Nephron (organoid): ENCODE data around the gene BRD2.

ENCODE experiments used
- H3K27ac Mint-ChIP-seq, 3 experiments: 2 replicates each; pipeline ENCODE4 v1.8.0; 2020; ENCODE audit warnings: mixed read lengths in 3 of 3, mild to moderate bottlenecking in 2 of 3, moderate library complexity in 1 of 3
- H3K27me3 Mint-ChIP-seq: 2 replicates; pipeline ENCODE4 v1.8.0; 2021; ENCODE audit warnings: low read depth, mild to moderate bottlenecking, moderate library complexity, mixed read lengths
- H3K36me3 Mint-ChIP-seq: 2 replicates; pipeline ENCODE4 v1.8.0; 2020; ENCODE audit warnings: low read depth, mixed read lengths
- H3K4me1 Mint-ChIP-seq: 2 replicates; pipeline ENCODE4 v1.8.0; 2020; ENCODE audit warnings: mixed read lengths
- H3K4me3 Mint-ChIP-seq, 3 experiments: 2 replicates each; pipeline ENCODE4 v1.8.0; 2020; ENCODE audit warnings: mild to moderate bottlenecking in 3 of 3, mixed read lengths in 3 of 3, moderate library complexity in 2 of 3
- H3K9me3 Mint-ChIP-seq: 2 replicates; pipeline ENCODE4 v1.8.0; 2020; ENCODE audit warnings: mixed read lengths
- CTCF ChIP-seq, 3 experiments: fragments of 200-600 bp; sonication (generic); IDR thresholded peaks; one replicate each; pipeline ENCODE4 v1.5.0; 2021; ENCODE audit warnings: antibody characterized with exemption in 3 of 3; ENCODE audit not compliant: unreplicated experiment in 3 of 3

Gene BRD2

GRCh38 chr6:33004940-33005339 is 36.5 kb downstream of the BRD2 start:
- peaks cover 24% of the 10 kb centered on the region for H3K27me3 Mint-ChIP-seq
- no peak overlapping the region for H3K4me3 Mint-ChIP-seq
- H3K4me1 Mint-ChIP-seq: peaks cover 14% of the 10 kb centered on the region
- H3K27ac Mint-ChIP-seq: no peak overlapping the region
- H3K36me3 Mint-ChIP-seq: no peaks in the 10 kb centered on the region
- H3K9me3 Mint-ChIP-seq: no peaks in the 10 kb centered on the region
- TF ChIP-seq CTCF (IDR thresholded peaks at IDR 0.05; ENCODE audit: unreplicated experiment in 3 of 3): no peak

GRCh38 chr6:33007831-33008400 is 39.5 kb downstream of the BRD2 start:
- peaks cover 14% of the 10 kb centered on the region for H3K4me1 Mint-ChIP-seq
- H3K4me3 Mint-ChIP-seq: peak overlapping the region; percentile 73 to 84 (median 80)
- TF ChIP-seq CTCF (IDR thresholded peaks at IDR 0.05; ENCODE audit: unreplicated experiment in 3 of 3): no peak
- H3K27ac Mint-ChIP-seq: no peak overlapping the region
- no peaks in the 10 kb centered on the region for H3K9me3 Mint-ChIP-seq
- H3K36me3 Mint-ChIP-seq: no peaks in the 10 kb centered on the region
- H3K27me3 Mint-ChIP-seq: peaks cover 6% of the 10 kb centered on the region

DNA sequence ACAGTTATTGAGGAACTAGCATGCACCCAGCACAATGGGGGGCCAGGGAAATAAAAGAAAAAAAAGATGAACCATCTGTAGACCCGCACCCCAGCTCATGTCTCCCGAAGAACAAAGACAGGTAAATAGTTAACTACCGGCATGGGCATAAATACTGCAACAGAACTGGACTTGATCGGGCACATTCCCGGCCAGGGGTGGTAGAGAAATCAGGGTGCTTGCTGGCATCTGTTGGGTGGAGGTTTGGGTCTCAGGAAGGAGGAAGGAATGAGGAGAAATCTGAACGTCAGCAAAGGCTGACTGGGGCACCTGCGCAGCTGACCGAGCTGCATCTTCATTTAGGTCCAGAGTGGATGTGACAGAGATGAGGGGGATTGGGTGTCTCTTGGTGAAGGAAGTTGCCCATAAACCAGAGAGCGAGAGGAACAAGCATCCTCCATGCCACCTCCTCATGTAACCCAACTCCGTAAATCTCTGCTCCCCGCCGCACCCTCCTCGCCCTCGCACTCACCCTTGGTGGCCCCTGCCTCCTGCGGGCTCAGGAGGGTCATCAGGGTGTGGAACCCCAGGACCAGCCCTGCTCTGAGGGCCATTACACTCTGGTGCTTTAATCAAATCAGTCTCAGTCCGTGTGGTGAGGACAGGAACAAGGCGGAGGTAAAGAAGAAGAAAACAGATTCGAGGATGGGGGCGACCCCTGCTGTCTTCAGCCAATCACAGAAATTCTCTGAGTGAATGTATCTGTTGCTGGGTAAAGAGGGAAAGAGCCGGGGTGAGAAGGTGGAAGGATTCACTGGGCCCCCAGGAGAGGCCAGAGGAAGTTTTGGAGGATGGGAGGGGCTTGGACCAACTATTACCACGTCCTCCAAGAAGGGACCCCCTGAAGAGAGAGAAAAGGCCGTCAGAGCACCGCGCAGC is 40.8 kb downstream of the BRD2 start, which contains the start of gene HLA-DOA:
HLA-DOA (minus strand) TSS at position 648 of the 918 bp plus-strand sequence.
- TF ChIP-seq CTCF (IDR thresholded peaks at IDR 0.05; ENCODE audit: unreplicated experiment in 3 of 3): no peak

GRCh38 chr6:33010356-33010755 is 42.0 kb downstream of the BRD2 start:
- peaks cover 14% of the 10 kb centered on the region for H3K4me1 Mint-ChIP-seq
- H3K27me3 Mint-ChIP-seq: peaks cover 10% of the 10 kb centered on the region
- H3K9me3 Mint-ChIP-seq: no peaks in the 10 kb centered on the region
- no peak overlapping the region for H3K4me3 Mint-ChIP-seq
- no peak overlapping the region for H3K27ac Mint-ChIP-seq
- no peaks in the 10 kb centered on the region for H3K36me3 Mint-ChIP-seq
- no peak for TF ChIP-seq CTCF (IDR thresholded peaks at IDR 0.05; ENCODE audit: unreplicated experiment in 3 of 3)

More for the DNA sequence above, 40.8 kb downstream of the BRD2 start, which contains the start of gene HLA-DOA:
- Mint-ChIP-seq H3K36me3 (no peaks in the 10 kb centered on the region), H3K4me3 (peak within 1 kb of the TSS; percentile 73 to 84 (median 80)), H3K4me1 (peaks cover 14% of the 10 kb centered on the region), H3K27ac (peak within 1 kb of the TSS in 2 of 3 experiments; percentile 11 to 20), H3K27me3 (peaks cover 10% of the 10 kb centered on the region), H3K9me3 (no peaks in the 10 kb centered on the region)

DNA sequence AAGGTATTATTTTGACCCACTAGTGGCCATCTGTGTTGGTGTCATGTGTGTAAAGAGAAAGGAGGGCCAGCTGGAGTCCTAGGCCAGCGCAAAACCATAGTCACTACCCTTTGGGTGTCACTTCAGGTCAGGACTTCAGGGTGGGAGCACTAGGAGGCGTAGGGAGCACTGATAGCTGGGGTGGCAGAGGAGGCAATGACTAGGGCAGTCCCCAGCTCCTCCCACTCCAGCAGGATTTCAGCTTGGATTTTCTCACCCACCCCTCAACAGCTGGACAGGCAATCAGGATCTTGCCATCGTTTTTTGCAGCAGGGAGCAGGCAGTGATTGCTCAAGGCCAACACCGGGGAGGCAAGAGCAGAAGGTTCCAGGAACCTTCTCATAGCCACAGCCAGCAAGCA is 45.2 kb downstream of the BRD2 start:
- no peak for TF ChIP-seq CTCF (IDR thresholded peaks at IDR 0.05; ENCODE audit: unreplicated experiment in 3 of 3)
- Mint-ChIP-seq H3K4me1 (peaks cover 15% of the 10 kb centered on the region), H3K4me3 (no peak overlapping the region), H3K27me3 (peaks cover 22% of the 10 kb centered on the region), H3K9me3 (no peaks in the 10 kb centered on the region), H3K27ac (no peak overlapping the region), H3K36me3 (no peaks in the 10 kb centered on the region)
